Endothelial cell of umbilical vein (primary cell): Measurements from ENCODE around the gene CCND3.

Experiments used
- EZH2 ChIP-seq: IDR thresholded peaks from 2 replicates; pipeline ENCODE4 v1.6.1; 2012; ENCODE audit warnings: borderline replicate concordance, low read depth, mild to moderate bottlenecking, moderate library complexity, low read length, inconsistent platforms; ENCODE audit not compliant: severe bottlenecking
- FOS ChIP-seq: IDR thresholded peaks from 2 replicates; pipeline ENCODE4 v1.6.1; 2011; ENCODE audit warnings: mild to moderate bottlenecking, low read length, moderate library complexity, borderline replicate concordance; ENCODE audit not compliant: insufficient read depth
- JUN ChIP-seq: IDR thresholded peaks from 2 replicates; pipeline ENCODE4 v1.6.1; 2011; ENCODE audit warnings: borderline replicate concordance, low read depth; ENCODE audit not compliant: insufficient read length, insufficient read depth
- POLR2A ChIP-seq: IDR thresholded peaks from 2 replicates; pipeline ENCODE4 v1.6.1; 2012; ENCODE audit warnings: low read depth, mild to moderate bottlenecking, control low read depth, low read length
- POLR2AphosphoS5 ChIP-seq: IDR thresholded peaks from 2 replicates; pipeline ENCODE4 v1.6.1; 2012; ENCODE audit warnings: low read depth, mild to moderate bottlenecking, control low read depth, low read length, moderate library complexity; ENCODE audit not compliant: insufficient read depth
- TF ChIP-seq, protein P1 (sequence below), 2 donors: IDR thresholded peaks; 1 replicate in 1 of 2; 2 replicates in 1 of 2; pipeline ENCODE4 v1.5.1; 2011; ENCODE audit warnings: low read length in 2 of 2, mild to moderate bottlenecking in 2 of 2, moderate library complexity in 2 of 2, control low read depth in 1 of 2, inconsistent platforms in 1 of 2, low read depth in 1 of 2; ENCODE audit not compliant: insufficient read depth in 1 of 2; ENCODE audit errors: extremely low read depth in 1 of 2
- TF ChIP-seq, protein P2 (sequence below): IDR thresholded peaks from 2 replicates; pipeline ENCODE4 v1.6.1; 2011; ENCODE audit not compliant: insufficient read depth, insufficient read length

DNA sequence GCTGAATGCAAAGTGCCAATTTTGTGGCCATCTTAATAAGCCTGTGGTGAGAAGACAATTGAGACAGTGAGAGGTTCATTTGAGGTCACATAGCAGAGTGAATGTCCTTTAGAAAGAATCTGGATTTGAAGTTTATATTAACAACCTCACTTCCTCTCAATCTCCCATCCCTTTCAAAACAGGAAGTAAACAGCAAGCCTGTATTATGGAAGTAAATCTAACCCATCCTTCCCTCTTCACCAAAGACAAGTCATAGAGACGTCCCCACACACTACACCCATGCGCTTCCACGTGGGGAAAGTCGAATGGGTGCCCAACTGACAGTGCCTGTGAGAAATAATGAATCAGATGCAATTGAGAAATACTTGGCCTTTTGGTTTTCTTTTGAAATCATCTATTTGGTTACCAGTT lies 28.8 kb upstream of the CCND3 start:
- TF ChIP-seq, protein P1, sequence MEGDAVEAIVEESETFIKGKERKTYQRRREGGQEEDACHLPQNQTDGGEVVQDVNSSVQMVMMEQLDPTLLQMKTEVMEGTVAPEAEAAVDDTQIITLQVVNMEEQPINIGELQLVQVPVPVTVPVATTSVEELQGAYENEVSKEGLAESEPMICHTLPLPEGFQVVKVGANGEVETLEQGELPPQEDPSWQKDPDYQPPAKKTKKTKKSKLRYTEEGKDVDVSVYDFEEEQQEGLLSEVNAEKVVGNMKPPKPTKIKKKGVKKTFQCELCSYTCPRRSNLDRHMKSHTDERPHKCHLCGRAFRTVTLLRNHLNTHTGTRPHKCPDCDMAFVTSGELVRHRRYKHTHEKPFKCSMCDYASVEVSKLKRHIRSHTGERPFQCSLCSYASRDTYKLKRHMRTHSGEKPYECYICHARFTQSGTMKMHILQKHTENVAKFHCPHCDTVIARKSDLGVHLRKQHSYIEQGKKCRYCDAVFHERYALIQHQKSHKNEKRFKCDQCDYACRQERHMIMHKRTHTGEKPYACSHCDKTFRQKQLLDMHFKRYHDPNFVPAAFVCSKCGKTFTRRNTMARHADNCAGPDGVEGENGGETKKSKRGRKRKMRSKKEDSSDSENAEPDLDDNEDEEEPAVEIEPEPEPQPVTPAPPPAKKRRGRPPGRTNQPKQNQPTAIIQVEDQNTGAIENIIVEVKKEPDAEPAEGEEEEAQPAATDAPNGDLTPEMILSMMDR (IDR thresholded peaks at IDR 0.05; ENCODE audit: extremely low read depth in 1 of 2, insufficient read depth in 1 of 2, low read depth in 1 of 2, low read length in 2 of 2) = no peak
- TF ChIP-seq, protein P2, sequence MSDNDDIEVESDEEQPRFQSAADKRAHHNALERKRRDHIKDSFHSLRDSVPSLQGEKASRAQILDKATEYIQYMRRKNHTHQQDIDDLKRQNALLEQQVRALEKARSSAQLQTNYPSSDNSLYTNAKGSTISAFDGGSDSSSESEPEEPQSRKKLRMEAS = no peak
- TF ChIP-seq POLR2AphosphoS5 = no peak
- no peak for TF ChIP-seq EZH2
- TF ChIP-seq FOS = no peak
- TF ChIP-seq POLR2A = no peak
- TF ChIP-seq JUN = no peak
